Measurements from ENCODE around the gene PTEN. TPM values are rescaled to one million over a fixed set of nuclear protein-coding genes. Genes with fewer than 3 reads are reported as not detected.
A peak's percentile ranks its signal among the peaks of the same experiment; 100 is the strongest.

The PTEN gene
- total RNA-seq, 6 experiments from 2014 or later, result 49.3 to 72.7 (median 63.5) TPM

- TF ChIP-seq CTCF (IDR thresholded peaks at IDR 0.05), result no peak
- DNase-seq, result no peak
- H3K27me3 Mint-ChIP-seq (ENCODE audit: insufficient read depth), result peaks cover 2% of the 10 kb centered on the region; the same call in 1 of the 2 replicates
- H3K4me3 Mint-ChIP-seq, result no peak overlapping the region
- peaks cover 37% of the 10 kb centered on the region for H3K36me3 Mint-ChIP-seq (ENCODE audit: low read depth)
- H3K27ac Mint-ChIP-seq, result no peak overlapping the region
- H3K4me1 Mint-ChIP-seq (ENCODE audit: low read depth), result peaks cover 80% of the 10 kb centered on the region
- H3K9me3 Mint-ChIP-seq, result no peaks in the 10 kb centered on the region
Measured at GRCh38 chr10:87930141-87930540, 66.7 kb downstream of the PTEN start.

GRCh38 chr10:87930934-87931835 lies 67.8 kb downstream of the PTEN start:
- peaks cover 2% of the 10 kb centered on the region; the same call in 1 of the 2 replicates for H3K27me3 Mint-ChIP-seq (ENCODE audit: insufficient read depth)
- TF ChIP-seq CTCF (IDR thresholded peaks at IDR 0.05), result no peak
- H3K9me3 Mint-ChIP-seq, result no peaks in the 10 kb centered on the region
- peak overlapping the region; percentile 51 for H3K4me3 Mint-ChIP-seq
- DNase-seq, result no peak
- H3K27ac Mint-ChIP-seq, result peak overlapping the region; percentile 72
- H3K36me3 Mint-ChIP-seq (ENCODE audit: low read depth), result peaks cover 38% of the 10 kb centered on the region
- peaks cover 80% of the 10 kb centered on the region for H3K4me1 Mint-ChIP-seq (ENCODE audit: low read depth)

- Mint-ChIP-seq H3K27me3 (ENCODE audit: insufficient read depth) (no peaks in the 10 kb centered on the region; the same call in none of the 2 replicates), H3K36me3 (ENCODE audit: low read depth) (peaks cover 38% of the 10 kb centered on the region), H3K4me3 (peak overlapping the region; percentile 51; the same call in 1 of the 2 replicates), H3K27ac (peak overlapping the region; percentile 72), H3K9me3 (no peaks in the 10 kb centered on the region), H3K4me1 (ENCODE audit: low read depth) (peaks cover 80% of the 10 kb centered on the region)
- no peak for TF ChIP-seq CTCF (IDR thresholded peaks at IDR 0.05)
- DNase-seq, result peak; percentile 56
Measured at GRCh38 chr10:87931836-87932230, 68.4 kb downstream of the PTEN start.

GRCh38 chr10:87935290-87936141 lies 72.1 kb downstream of the PTEN start:
- Mint-ChIP-seq H3K27ac (no peak overlapping the region), H3K9me3 (no peaks in the 10 kb centered on the region), H3K36me3 (ENCODE audit: low read depth) (peaks cover 43% of the 10 kb centered on the region), H3K4me1 (ENCODE audit: low read depth) (peaks cover 76% of the 10 kb centered on the region), H3K4me3 (no peak overlapping the region), H3K27me3 (ENCODE audit: insufficient read depth) (no peaks in the 10 kb centered on the region; the same call in 1 of the 2 replicates)
- TF ChIP-seq CTCF (IDR thresholded peaks at IDR 0.05), result no peak
- no peak for DNase-seq

GRCh38 chr10:87940210-87940609 lies 76.8 kb downstream of the PTEN start:
- H3K9me3 Mint-ChIP-seq, result no peaks in the 10 kb centered on the region
- H3K27me3 Mint-ChIP-seq (ENCODE audit: insufficient read depth), result peaks cover 1% of the 10 kb centered on the region; the same call in 1 of the 2 replicates
- DNase-seq, result no peak
- H3K36me3 Mint-ChIP-seq (ENCODE audit: low read depth), result peaks cover 47% of the 10 kb centered on the region
- no peak overlapping the region for H3K27ac Mint-ChIP-seq
- peaks cover 76% of the 10 kb centered on the region for H3K4me1 Mint-ChIP-seq (ENCODE audit: low read depth)
- TF ChIP-seq CTCF (IDR thresholded peaks at IDR 0.05), result no peak
- no peak overlapping the region; the same call in 1 of the 2 replicates for H3K4me3 Mint-ChIP-seq

Measured in HFFc6 (cell line).